Measurements from ENCODE around the gene PCARE.

PCARE gene

GRCh38 chr2:29053223-29053622, 21.1 kb downstream of the PCARE start:
- no peak overlapping the region for H3K9ac ChIP-seq (ENCODE audit: low read length)
- H3K79me2 ChIP-seq (ENCODE audit: insufficient read depth, low read length): no peaks in the 10 kb centered on the region
- H3K9me3 ChIP-seq (ENCODE audit: low read length): no peaks in the 10 kb centered on the region
- H3K4me3 ChIP-seq (ENCODE audit: low read depth, low read length, poor library complexity, severe bottlenecking): no peak overlapping the region
- no peaks in the 10 kb centered on the region for H3F3A ChIP-seq (ENCODE audit: insufficient read depth, low read length)
- TF ChIP-seq EZH2 (IDR thresholded peaks at IDR 0.05; ENCODE audit: borderline replicate concordance, low read length) (no peak), CTCF (IDR thresholded peaks at IDR 0.05; ENCODE audit: low read length) (no peak)
- H3K4me1 ChIP-seq (ENCODE audit: insufficient read depth, low read length, severe bottlenecking): no peaks in the 10 kb centered on the region
- H3K27me3 ChIP-seq (ENCODE audit: insufficient read depth, low read length): no peaks in the 10 kb centered on the region
- H2AFZ ChIP-seq (ENCODE audit: low read length): no peak overlapping the region
- no peaks in the 10 kb centered on the region for H4K20me1 ChIP-seq (ENCODE audit: insufficient read depth, low read length)
- no peak overlapping the region for H3K27ac ChIP-seq (ENCODE audit: low read depth, low read length, poor library complexity, severe bottlenecking)
- no peaks in the 10 kb centered on the region for H3K9me2 ChIP-seq (ENCODE audit: low read depth, low read length)
- H3K36me3 ChIP-seq (ENCODE audit: insufficient read depth, low read length): no peaks in the 10 kb centered on the region
- no peak overlapping the region for H3K4me2 ChIP-seq (ENCODE audit: low read length)

GRCh38 chr2:29052807-29053206, 21.5 kb downstream of the PCARE start:
- no peak overlapping the region for H2AFZ ChIP-seq (ENCODE audit: low read length)
- no peak overlapping the region for H3K4me3 ChIP-seq (ENCODE audit: low read depth, low read length, poor library complexity, severe bottlenecking)
- H3K9me3 ChIP-seq (ENCODE audit: low read length): no peaks in the 10 kb centered on the region
- H3K9ac ChIP-seq (ENCODE audit: low read length): no peak overlapping the region
- H4K20me1 ChIP-seq (ENCODE audit: insufficient read depth, low read length): no peaks in the 10 kb centered on the region
- H3K4me2 ChIP-seq (ENCODE audit: low read length): no peak overlapping the region
- H3K9me2 ChIP-seq (ENCODE audit: low read depth, low read length): no peaks in the 10 kb centered on the region
- no peaks in the 10 kb centered on the region for H3K36me3 ChIP-seq (ENCODE audit: insufficient read depth, low read length)
- no peaks in the 10 kb centered on the region for H3K4me1 ChIP-seq (ENCODE audit: insufficient read depth, low read length, severe bottlenecking)
- no peaks in the 10 kb centered on the region for H3F3A ChIP-seq (ENCODE audit: insufficient read depth, low read length)
- no peak overlapping the region for H3K27ac ChIP-seq (ENCODE audit: low read depth, low read length, poor library complexity, severe bottlenecking)
- H3K79me2 ChIP-seq (ENCODE audit: insufficient read depth, low read length): no peaks in the 10 kb centered on the region
- TF ChIP-seq EZH2 (IDR thresholded peaks at IDR 0.05; ENCODE audit: borderline replicate concordance, low read length) (no peak), CTCF (IDR thresholded peaks at IDR 0.05; ENCODE audit: low read length) (no peak)
- no peaks in the 10 kb centered on the region for H3K27me3 ChIP-seq (ENCODE audit: insufficient read depth, low read length)

GRCh38 chr2:29051730-29052129, 22.6 kb downstream of the PCARE start:
- Histone ChIP-seq H2AFZ (ENCODE audit: low read length) (no peak overlapping the region), H3K9me2 (ENCODE audit: low read depth, low read length) (no peaks in the 10 kb centered on the region), H3K36me3 (ENCODE audit: insufficient read depth, low read length) (no peaks in the 10 kb centered on the region), H3K27ac (ENCODE audit: low read depth, low read length, poor library complexity, severe bottlenecking) (no peak overlapping the region), H3K4me2 (ENCODE audit: low read length) (no peak overlapping the region), H3K4me1 (ENCODE audit: insufficient read depth, low read length, severe bottlenecking) (no peaks in the 10 kb centered on the region), H4K20me1 (ENCODE audit: insufficient read depth, low read length) (no peaks in the 10 kb centered on the region), H3K27me3 (ENCODE audit: insufficient read depth, low read length) (no peaks in the 10 kb centered on the region), H3K9me3 (ENCODE audit: low read length) (no peaks in the 10 kb centered on the region), H3K9ac (ENCODE audit: low read length) (no peak overlapping the region), H3F3A (ENCODE audit: insufficient read depth, low read length) (no peaks in the 10 kb centered on the region), H3K79me2 (ENCODE audit: insufficient read depth, low read length) (no peaks in the 10 kb centered on the region), H3K4me3 (ENCODE audit: low read depth, low read length, poor library complexity, severe bottlenecking) (no peak overlapping the region)
- no peak for TF ChIP-seq CTCF (IDR thresholded peaks at IDR 0.05; ENCODE audit: low read length)
- no peak for TF ChIP-seq EZH2 (IDR thresholded peaks at IDR 0.05; ENCODE audit: borderline replicate concordance, low read length)
